ENCODE measurements around the gene TEKTIP1. TPM values are rescaled to one million over a fixed set of nuclear protein-coding genes. Genes with fewer than 3 reads are reported as not detected.

TEKTIP1 gene
- total and polyA plus RNA-seq, 2 donors (not counting 1 experiment from before 2014, with no cell fraction given), result not detected

DNA sequence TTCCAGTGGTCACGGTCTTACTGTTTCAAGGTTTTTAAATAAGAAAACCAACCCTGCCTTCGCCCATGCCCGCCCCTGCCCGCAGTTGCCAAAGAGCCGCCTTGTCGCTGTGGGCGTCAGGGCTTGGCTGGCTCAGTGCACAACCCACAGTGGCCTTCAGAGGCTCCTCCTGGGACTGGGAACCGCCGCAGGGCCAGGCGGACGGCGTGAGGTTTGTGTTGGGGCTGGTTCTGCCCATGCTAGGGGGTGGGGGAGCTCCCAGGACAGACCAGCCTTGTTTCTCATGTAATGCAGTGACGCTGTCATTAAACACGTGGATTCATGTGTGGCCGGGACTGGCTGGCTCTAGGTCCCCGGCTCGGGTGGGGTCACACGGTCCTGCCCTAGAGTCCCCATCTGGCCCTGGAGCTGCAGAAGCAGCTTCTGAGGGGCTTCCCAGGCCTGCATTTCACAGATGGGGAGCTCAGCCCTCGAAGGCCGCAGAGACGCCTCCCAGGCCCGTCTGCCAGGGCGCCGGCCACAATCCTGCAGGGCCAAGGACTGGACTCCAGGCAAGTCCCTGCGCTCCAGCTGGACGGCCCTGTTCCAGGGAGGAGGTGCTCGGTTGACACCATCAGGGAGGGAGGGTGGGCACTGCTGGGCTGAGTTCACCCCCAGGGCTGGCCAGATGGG, 2.4 kb upstream of the TEKTIP1 start:
- Histone ChIP-seq H3K27ac (ENCODE audit: insufficient read depth, low read length) (no peak overlapping the region), H3K79me2 (ENCODE audit: control insufficient read depth, insufficient read depth, low read length) (no peaks in the 10 kb centered on the region), H3K9ac (ENCODE audit: insufficient read depth, low read length) (no peak overlapping the region), H4K20me1 (ENCODE audit: control insufficient read depth, extremely low read depth, insufficient read depth, low read length) (no peaks in the 10 kb centered on the region), H3K4me3 (replicated peaks in 1 of 4; ENCODE audit: control extremely low read depth in 1 of 4, insufficient read depth in 1 of 4, low read depth in 3 of 4, low read length in 4 of 4) (no peak overlapping the region), H3K4me2 (ENCODE audit: extremely low read depth, insufficient read depth, low read length) (no peak overlapping the region), H2AFZ (ENCODE audit: low read length) (no peak overlapping the region), H3K4me1 (ENCODE audit: control insufficient read depth, extremely low read depth, insufficient read depth, low read length) (peaks cover 5% of the 10 kb centered on the region), H3K36me3 (ENCODE audit: control insufficient read depth, insufficient read depth, low read length) (peaks cover 33% of the 10 kb centered on the region), H3K27me3 (ENCODE audit: control insufficient read depth, insufficient read depth, low read length) (no peaks in the 10 kb centered on the region), H3K9me3 (ENCODE audit: control insufficient read depth, insufficient read depth, low read depth, low read length) (no peaks in the 10 kb centered on the region)
- TF ChIP-seq, protein P1, sequence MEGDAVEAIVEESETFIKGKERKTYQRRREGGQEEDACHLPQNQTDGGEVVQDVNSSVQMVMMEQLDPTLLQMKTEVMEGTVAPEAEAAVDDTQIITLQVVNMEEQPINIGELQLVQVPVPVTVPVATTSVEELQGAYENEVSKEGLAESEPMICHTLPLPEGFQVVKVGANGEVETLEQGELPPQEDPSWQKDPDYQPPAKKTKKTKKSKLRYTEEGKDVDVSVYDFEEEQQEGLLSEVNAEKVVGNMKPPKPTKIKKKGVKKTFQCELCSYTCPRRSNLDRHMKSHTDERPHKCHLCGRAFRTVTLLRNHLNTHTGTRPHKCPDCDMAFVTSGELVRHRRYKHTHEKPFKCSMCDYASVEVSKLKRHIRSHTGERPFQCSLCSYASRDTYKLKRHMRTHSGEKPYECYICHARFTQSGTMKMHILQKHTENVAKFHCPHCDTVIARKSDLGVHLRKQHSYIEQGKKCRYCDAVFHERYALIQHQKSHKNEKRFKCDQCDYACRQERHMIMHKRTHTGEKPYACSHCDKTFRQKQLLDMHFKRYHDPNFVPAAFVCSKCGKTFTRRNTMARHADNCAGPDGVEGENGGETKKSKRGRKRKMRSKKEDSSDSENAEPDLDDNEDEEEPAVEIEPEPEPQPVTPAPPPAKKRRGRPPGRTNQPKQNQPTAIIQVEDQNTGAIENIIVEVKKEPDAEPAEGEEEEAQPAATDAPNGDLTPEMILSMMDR (conservative IDR thresholded peaks at IDR 0.05 in 1 of 2, IDR thresholded peaks at IDR 0.05 in 1 of 2; ENCODE audit: low read depth in 1 of 2, low read length in 2 of 2), result no peak
- TF ChIP-seq EZH2 (IDR thresholded peaks at IDR 0.05; ENCODE audit: low read length, missing control alignments), result no peak
- DNase-seq (ENCODE audit: low read depth in 2 of 2), result no peak

DNA sequence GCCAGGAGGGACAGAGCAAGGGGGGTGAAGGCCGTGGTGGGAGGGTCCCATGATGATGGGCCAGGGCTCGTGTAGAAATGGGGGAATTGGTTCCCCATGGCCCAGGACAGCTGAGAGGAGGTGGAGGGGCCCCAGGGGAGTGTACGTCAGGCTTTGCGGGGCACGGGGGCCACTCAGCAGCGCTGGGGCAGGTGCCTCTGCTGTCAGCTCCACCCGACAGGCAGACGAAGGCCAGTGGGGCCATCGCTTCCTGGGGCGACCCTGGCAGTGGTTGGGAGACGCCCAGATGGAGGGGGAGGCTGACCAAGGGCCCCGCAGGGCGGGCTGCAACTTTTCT, 1.9 kb upstream of the TEKTIP1 start:
- Histone ChIP-seq H3K4me1 (ENCODE audit: control insufficient read depth, extremely low read depth, insufficient read depth, low read length) (peaks cover 5% of the 10 kb centered on the region), H3K27me3 (ENCODE audit: control insufficient read depth, insufficient read depth, low read length) (no peaks in the 10 kb centered on the region), H3K9ac (ENCODE audit: insufficient read depth, low read length) (no peak overlapping the region), H3K79me2 (ENCODE audit: control insufficient read depth, insufficient read depth, low read length) (no peaks in the 10 kb centered on the region), H3K4me2 (ENCODE audit: extremely low read depth, insufficient read depth, low read length) (no peak overlapping the region), H4K20me1 (ENCODE audit: control insufficient read depth, extremely low read depth, insufficient read depth, low read length) (no peaks in the 10 kb centered on the region), H3K27ac (ENCODE audit: insufficient read depth, low read length) (no peak overlapping the region), H3K9me3 (ENCODE audit: control insufficient read depth, insufficient read depth, low read depth, low read length) (no peaks in the 10 kb centered on the region), H3K4me3 (replicated peaks in 1 of 4; ENCODE audit: control extremely low read depth in 1 of 4, insufficient read depth in 1 of 4, low read depth in 3 of 4, low read length in 4 of 4) (no peak overlapping the region), H2AFZ (ENCODE audit: low read length) (no peak overlapping the region), H3K36me3 (ENCODE audit: control insufficient read depth, insufficient read depth, low read length) (peaks cover 29% of the 10 kb centered on the region)
- TF ChIP-seq EZH2 (IDR thresholded peaks at IDR 0.05; ENCODE audit: low read length, missing control alignments), result no peak
- TF ChIP-seq, protein P1 (conservative IDR thresholded peaks at IDR 0.05 in 1 of 2, IDR thresholded peaks at IDR 0.05 in 1 of 2; ENCODE audit: low read depth in 1 of 2, low read length in 2 of 2), result no peak
- no peak for DNase-seq (ENCODE audit: low read depth in 2 of 2)

DNA sequence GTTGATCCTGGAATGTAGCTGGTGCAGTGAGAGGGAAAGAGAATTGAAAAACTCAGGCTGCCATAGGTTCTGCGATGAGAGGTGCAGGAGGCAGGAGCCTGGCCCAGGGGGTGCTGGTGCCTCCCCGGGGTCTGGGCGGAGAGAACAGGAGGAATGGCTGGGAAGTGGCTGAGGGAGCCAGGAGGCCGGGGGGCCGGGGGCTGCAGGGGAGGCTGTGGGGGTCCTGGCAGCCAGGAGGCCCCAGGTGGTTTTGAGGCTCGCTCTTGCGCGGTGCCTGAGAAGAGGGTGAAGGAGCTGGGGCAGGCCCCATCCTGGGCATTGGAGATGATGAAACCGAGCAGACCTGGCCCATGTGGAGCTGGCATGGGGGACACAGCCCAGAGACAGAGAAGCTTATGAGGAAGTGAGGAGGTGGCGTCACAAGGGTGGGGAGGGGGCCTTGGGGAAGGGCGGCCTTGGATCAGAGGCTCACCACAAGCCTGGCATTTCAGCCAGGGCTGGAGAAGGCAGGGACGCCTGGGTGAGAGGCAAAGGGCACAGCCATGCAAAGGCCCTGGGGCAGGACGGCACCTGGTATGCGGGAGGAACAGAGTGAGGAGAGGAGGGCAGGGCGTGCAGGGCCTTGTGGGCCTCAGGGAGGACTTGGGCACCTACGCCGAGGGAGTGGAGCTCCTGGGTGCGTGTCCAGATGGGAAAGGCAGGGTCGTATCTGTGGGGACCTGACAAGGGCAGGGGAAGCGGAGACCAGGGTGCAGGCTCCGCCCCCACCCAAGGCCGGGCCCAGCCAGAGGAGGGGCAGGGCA, 1.3 kb upstream of the TEKTIP1 start:
- Histone ChIP-seq H2AFZ (ENCODE audit: low read length) (no peak overlapping the region), H3K27ac (ENCODE audit: insufficient read depth, low read length) (no peak overlapping the region), H3K79me2 (ENCODE audit: control insufficient read depth, insufficient read depth, low read length) (no peaks in the 10 kb centered on the region), H3K36me3 (ENCODE audit: control insufficient read depth, insufficient read depth, low read length) (peaks cover 26% of the 10 kb centered on the region), H3K9ac (ENCODE audit: insufficient read depth, low read length) (no peak overlapping the region), H3K9me3 (ENCODE audit: control insufficient read depth, insufficient read depth, low read depth, low read length) (no peaks in the 10 kb centered on the region), H3K27me3 (ENCODE audit: control insufficient read depth, insufficient read depth, low read length) (no peaks in the 10 kb centered on the region), H3K4me2 (ENCODE audit: extremely low read depth, insufficient read depth, low read length) (no peak overlapping the region), H3K4me1 (ENCODE audit: control insufficient read depth, extremely low read depth, insufficient read depth, low read length) (peaks cover 5% of the 10 kb centered on the region), H4K20me1 (ENCODE audit: control insufficient read depth, extremely low read depth, insufficient read depth, low read length) (no peaks in the 10 kb centered on the region), H3K4me3 (replicated peaks in 1 of 4; ENCODE audit: control extremely low read depth in 1 of 4, insufficient read depth in 1 of 4, low read depth in 3 of 4, low read length in 4 of 4) (no peak overlapping the region)
- TF ChIP-seq EZH2 (IDR thresholded peaks at IDR 0.05; ENCODE audit: low read length, missing control alignments), result no peak
- TF ChIP-seq, protein P1 (conservative IDR thresholded peaks at IDR 0.05 in 1 of 2, IDR thresholded peaks at IDR 0.05 in 1 of 2; ENCODE audit: low read depth in 1 of 2, low read length in 2 of 2), result no peak
- DNase-seq (ENCODE audit: low read depth in 2 of 2), result no peak
